Neuronal stem cell (in vitro differentiated cells): ENCODE results near the gene ARPP21.

ENCODE experiments used
- DNase-seq: peaks from one replicate; pipeline ENCODE4 v3.0.0-alpha.2; 2013; ENCODE audit warnings: low spot score
- H2AFZ ChIP-seq: one replicate; pipeline ENCODE4 v1.6.1; 2013; ENCODE audit warnings: mild to moderate bottlenecking, low read length, inconsistent platforms
- H2AK5ac ChIP-seq: 2 replicates; pipeline ENCODE4 v1.6.1; 2013; ENCODE audit warnings: low read depth, mild to moderate bottlenecking, inconsistent platforms, low read length, moderate library complexity, mixed read lengths
- H2BK120ac ChIP-seq: 2 replicates; pipeline ENCODE4 v1.6.1; 2013; ENCODE audit warnings: low read depth, mild to moderate bottlenecking, inconsistent platforms, low read length, moderate library complexity, mixed read lengths
- H2BK12ac ChIP-seq: one replicate; pipeline ENCODE4 v1.6.1; 2013; ENCODE audit warnings: low read length, inconsistent platforms
- H2BK15ac ChIP-seq: 2 replicates; pipeline ENCODE4 v1.6.1; 2013; ENCODE audit warnings: mild to moderate bottlenecking, low read length, inconsistent platforms, mixed read lengths
- H2BK5ac ChIP-seq: one replicate; pipeline ENCODE4 v1.6.1; 2013; ENCODE audit warnings: inconsistent platforms, mild to moderate bottlenecking, low read length, moderate library complexity
- H3K14ac ChIP-seq: one replicate; pipeline ENCODE4 v1.6.1; 2013; ENCODE audit warnings: low read length, inconsistent platforms
- H3K18ac ChIP-seq: 2 replicates; pipeline ENCODE4 v1.6.1; 2013; ENCODE audit warnings: low read length, inconsistent platforms
- H3K23ac ChIP-seq: 2 replicates; pipeline ENCODE4 v1.6.1; 2013; ENCODE audit warnings: low read depth, mild to moderate bottlenecking, mixed read lengths, low read length, inconsistent platforms; ENCODE audit not compliant: poor library complexity
- H3K27ac ChIP-seq: replicated peaks from 3 replicates; pipeline ENCODE4 v1.5.1; 2013; ENCODE audit warnings: low read length, inconsistent platforms
- H3K27me3 ChIP-seq, 3 experiments: 2 replicates each; pipeline ENCODE4 v1.6.1; 2013; ENCODE audit warnings: low read length in 3 of 3, mild to moderate bottlenecking in 2 of 3, inconsistent platforms in 1 of 3, low read depth in 1 of 3, mixed read lengths in 1 of 3, moderate library complexity in 1 of 3; ENCODE audit not compliant: control insufficient read depth in 3 of 3, insufficient read depth in 3 of 3
- H3K36me3 ChIP-seq, 2 donors: replicated peaks in 1 of 2; 2 replicates each; pipeline ENCODE4 v1.6.1; 2013; ENCODE audit warnings: low read length in 2 of 2; ENCODE audit not compliant: control insufficient read depth in 2 of 2, insufficient read depth in 2 of 2
- H3K4ac ChIP-seq: 2 replicates; pipeline ENCODE4 v1.6.1; 2013; ENCODE audit warnings: inconsistent platforms, mild to moderate bottlenecking, low read length, moderate library complexity
- H3K4me1 ChIP-seq, 2 donors: 1 replicate in 1 of 2; 2 replicates in 1 of 2; pipeline ENCODE4 v1.6.1; 2013; ENCODE audit warnings: low read length in 2 of 2, low read depth in 1 of 2; ENCODE audit not compliant: control insufficient read depth in 2 of 2, insufficient read depth in 1 of 2
- H3K4me2 ChIP-seq: one replicate; pipeline ENCODE4 v1.6.1; 2013; ENCODE audit warnings: mild to moderate bottlenecking, low read length, inconsistent platforms; ENCODE audit not compliant: insufficient read depth, poor library complexity, severe bottlenecking
- H3K4me3 ChIP-seq, 2 donors: 2 replicates each; pipeline ENCODE4 v1.5.1; 2013; ENCODE audit warnings: low read length in 2 of 2, mild to moderate bottlenecking in 2 of 2, inconsistent platforms in 1 of 2, moderate library complexity in 1 of 2
- H3K79me1 ChIP-seq: one replicate; pipeline ENCODE4 v1.6.1; 2013; ENCODE audit warnings: low read depth, mild to moderate bottlenecking, inconsistent platforms, low read length, moderate library complexity
- H3K9ac ChIP-seq: one replicate; pipeline ENCODE4 v1.6.1; 2013; ENCODE audit warnings: mild to moderate bottlenecking, low read depth, low read length, inconsistent platforms; ENCODE audit not compliant: poor library complexity
- H3K9me3 ChIP-seq, 2 donors: replicated peaks in 1 of 2; 2 replicates each; pipeline versions ENCODE3 to v1.6.1; 2013; ENCODE audit warnings: low read length in 2 of 2, mild to moderate bottlenecking in 2 of 2, inconsistent platforms in 1 of 2, low read depth in 1 of 2, mixed read lengths in 1 of 2, moderate library complexity in 1 of 2; ENCODE audit not compliant: control insufficient read depth in 2 of 2, insufficient read depth in 1 of 2
- H4K8ac ChIP-seq: one replicate; pipeline ENCODE4 v1.6.1; 2013; ENCODE audit warnings: low read depth, mild to moderate bottlenecking, inconsistent platforms, low read length, moderate library complexity
- H4K91ac ChIP-seq: one replicate; pipeline ENCODE4 v1.6.1; 2013; ENCODE audit warnings: low read length, low read depth, mild to moderate bottlenecking, inconsistent platforms; ENCODE audit not compliant: poor library complexity
- WGBS, 2 donors: extraction: QIAGEN DNeasy Blood & Tissue Kit; methylation state at CpG; one replicate each; pipeline ENCODE4 v1.1.7; 2013; ENCODE audit warnings: missing lambda C conversion rate in 2 of 2, mixed read lengths in 1 of 2; ENCODE audit not compliant: insufficient read length in 2 of 2, insufficient replicate concordance in 1 of 2; ENCODE audit errors: extremely low coverage in 2 of 2; 5-methylcytosine and 5-hydroxymethylcytosine counted together

ARPP21 gene

DNA sequence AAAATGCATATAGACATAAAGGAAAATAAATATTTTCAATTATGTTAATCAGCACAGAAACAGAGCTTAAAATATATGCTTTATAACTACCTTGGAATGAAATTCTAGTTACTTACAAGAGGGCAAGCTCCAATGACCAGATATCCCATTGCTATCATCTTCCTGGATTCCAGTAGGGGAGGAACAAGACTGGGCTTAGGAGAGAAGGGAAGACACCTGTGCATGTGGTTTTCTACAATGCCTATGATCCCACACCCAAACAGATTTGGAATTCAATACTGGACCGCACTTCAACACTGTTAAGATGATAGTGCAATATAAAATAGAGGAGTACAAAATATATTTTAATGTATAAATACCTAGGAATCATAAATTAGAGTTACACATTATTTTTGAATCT is 79.6 kb downstream of the ARPP21 start:
- Histone ChIP-seq H3K23ac (no peak overlapping the region), H2BK5ac (no peak overlapping the region), H3K79me1 (no peaks in the 10 kb centered on the region), H2BK12ac (no peak overlapping the region), H3K4me3 (no peak overlapping the region), H4K8ac (no peak overlapping the region), H2AFZ (no peak overlapping the region), H3K18ac (no peak overlapping the region), H3K4me2 (no peak overlapping the region), H3K4ac (no peak overlapping the region), H3K9me3 (no peaks in the 10 kb centered on the region), H3K27me3 (no peaks in the 10 kb centered on the region), H2BK120ac (no peak overlapping the region), H3K27ac (no peak overlapping the region), H3K9ac (no peak overlapping the region), H2AK5ac (no peak overlapping the region), H3K36me3 (no peaks in the 10 kb centered on the region), H3K4me1 (no peaks in the 10 kb centered on the region), H4K91ac (no peak overlapping the region), H3K14ac (no peak overlapping the region), H2BK15ac (no peak overlapping the region)
- no CpG with 5 or more reads among the region's 1 CpG for WGBS, 2 donors
- DNase-seq: no peak

DNA sequence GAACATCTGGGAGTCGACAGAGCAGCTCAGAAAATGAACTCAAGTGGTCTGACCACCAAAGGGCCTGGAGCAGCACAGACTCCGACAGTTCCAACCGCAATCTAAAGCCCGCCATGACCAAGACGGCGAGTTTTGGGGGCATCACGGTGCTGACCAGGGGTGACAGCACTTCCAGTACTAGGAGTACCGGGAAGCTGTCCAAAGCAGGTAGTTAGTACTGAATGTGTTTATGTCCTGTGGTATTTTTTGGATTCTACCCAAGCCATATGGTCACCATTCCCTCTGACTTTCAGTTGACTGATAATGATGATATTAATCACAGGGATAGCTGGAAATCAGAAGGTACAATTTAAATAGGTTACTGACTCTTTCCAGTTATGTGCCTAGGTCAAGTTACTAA is 82.3 kb downstream of the ARPP21 start:
- Histone ChIP-seq H2BK5ac (no peak overlapping the region), H3K9ac (no peak overlapping the region), H3K4me3 (no peak overlapping the region), H3K4ac (no peak overlapping the region), H2AFZ (no peak overlapping the region), H3K79me1 (no peaks in the 10 kb centered on the region), H3K23ac (no peak overlapping the region), H3K27ac (no peak overlapping the region), H3K14ac (no peak overlapping the region), H2BK120ac (no peak overlapping the region), H4K8ac (no peak overlapping the region), H3K4me1 (no peaks in the 10 kb centered on the region), H4K91ac (no peak overlapping the region), H3K9me3 (no peaks in the 10 kb centered on the region), H2AK5ac (no peak overlapping the region), H3K36me3 (no peaks in the 10 kb centered on the region), H2BK12ac (no peak overlapping the region), H3K27me3 (no peaks in the 10 kb centered on the region), H2BK15ac (no peak overlapping the region), H3K4me2 (no peak overlapping the region), H3K18ac (no peak overlapping the region)
- WGBS, 2 donors: no CpG with 5 or more reads among the region's 8 CpGs
- DNase-seq: no peak

DNA sequence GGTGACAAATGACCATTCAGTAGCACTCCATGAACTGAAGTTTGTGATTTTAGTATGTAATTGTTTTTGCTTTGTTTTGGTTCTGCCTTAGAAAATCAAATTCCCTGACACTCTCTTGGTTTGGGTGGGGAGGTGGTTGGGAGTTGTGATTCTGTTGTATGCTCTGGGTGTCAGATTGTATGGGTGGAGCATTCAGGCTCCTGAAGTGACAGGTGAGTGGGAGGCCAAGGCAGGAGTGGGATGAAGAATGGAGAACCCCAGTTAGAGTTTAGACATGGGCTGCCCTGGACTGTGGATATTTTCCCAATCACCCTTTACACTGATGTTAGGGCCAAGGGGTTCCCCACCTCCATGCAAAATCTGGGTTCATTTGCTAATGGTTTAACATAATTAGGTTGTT is 83.6 kb downstream of the ARPP21 start:
- H4K91ac ChIP-seq: no peak overlapping the region
- H2BK120ac ChIP-seq: no peak overlapping the region
- H3K27me3 ChIP-seq: no peaks in the 10 kb centered on the region
- H3K4me1 ChIP-seq: no peaks in the 10 kb centered on the region
- no peak overlapping the region for H3K27ac ChIP-seq
- no peak overlapping the region for H3K4ac ChIP-seq
- no peak for DNase-seq
- H4K8ac ChIP-seq: no peak overlapping the region
- H3K79me1 ChIP-seq: no peaks in the 10 kb centered on the region
- no peak overlapping the region for H2BK12ac ChIP-seq
- H3K36me3 ChIP-seq: no peaks in the 10 kb centered on the region
- no peak overlapping the region for H3K9ac ChIP-seq
- no peak overlapping the region for H2AK5ac ChIP-seq
- H2BK15ac ChIP-seq: no peak overlapping the region
- no peak overlapping the region for H2AFZ ChIP-seq
- no peak overlapping the region for H3K18ac ChIP-seq
- H2BK5ac ChIP-seq: no peak overlapping the region
- no peak overlapping the region for H3K4me2 ChIP-seq
- no peak overlapping the region for H3K4me3 ChIP-seq
- H3K23ac ChIP-seq: no peak overlapping the region
- no peak overlapping the region for H3K14ac ChIP-seq
- no peaks in the 10 kb centered on the region for H3K9me3 ChIP-seq

DNA sequence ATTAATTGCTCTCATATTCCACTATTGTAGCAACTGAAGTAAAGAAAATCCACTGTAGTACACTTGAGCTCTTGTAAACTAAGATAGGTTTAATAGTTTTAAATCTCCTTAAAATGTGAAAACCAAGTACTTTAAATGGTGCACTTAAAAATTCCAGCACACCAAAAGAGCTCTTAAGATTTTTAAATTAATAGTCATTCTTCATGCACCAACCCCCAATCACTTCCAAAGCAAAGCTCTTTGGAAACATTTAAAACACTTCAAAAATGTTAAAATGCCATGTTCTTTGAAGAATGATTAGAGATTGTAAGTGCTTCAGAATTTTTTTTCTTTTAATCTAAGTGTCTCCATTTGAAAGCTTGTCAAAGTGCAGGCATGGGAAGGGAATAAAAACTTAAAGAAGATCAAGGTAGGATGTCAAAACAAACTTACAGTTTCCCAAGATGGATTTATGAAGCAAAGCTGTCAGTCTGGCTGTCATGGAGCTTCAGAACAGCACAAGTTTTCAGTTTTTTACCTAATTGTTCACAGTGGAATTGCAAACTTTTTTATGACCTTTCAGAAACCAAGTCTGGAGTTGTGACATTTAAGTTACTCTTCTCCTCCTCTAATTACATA is 84.3 kb downstream of the ARPP21 start:
- DNase-seq: no peak
- H3K9me3 ChIP-seq: no peaks in the 10 kb centered on the region
- no peak overlapping the region for H2BK12ac ChIP-seq
- no peak overlapping the region for H2AK5ac ChIP-seq
- no peak overlapping the region for H4K91ac ChIP-seq
- no peak overlapping the region for H3K27ac ChIP-seq
- no peak overlapping the region for H2BK120ac ChIP-seq
- no peaks in the 10 kb centered on the region for H3K36me3 ChIP-seq
- no peak overlapping the region for H2BK15ac ChIP-seq
- H3K4me1 ChIP-seq: no peaks in the 10 kb centered on the region
- no peak overlapping the region for H4K8ac ChIP-seq
- H3K4me3 ChIP-seq: no peak overlapping the region
- H2AFZ ChIP-seq: no peak overlapping the region
- no peaks in the 10 kb centered on the region for H3K27me3 ChIP-seq
- no peak overlapping the region for H2BK5ac ChIP-seq
- no peak overlapping the region for H3K4ac ChIP-seq
- H3K9ac ChIP-seq: no peak overlapping the region
- no peak overlapping the region for H3K4me2 ChIP-seq
- no peak overlapping the region for H3K23ac ChIP-seq
- no peaks in the 10 kb centered on the region for H3K79me1 ChIP-seq
- no peak overlapping the region for H3K14ac ChIP-seq
- H3K18ac ChIP-seq: no peak overlapping the region
